Effector memory CD8-positive, alpha-beta T cell (primary cell): ENCODE measurements around the gene JAGN1.

Source experiments
- ATAC-seq: fragments of 150-1000 bp; cut with Tn5 transposase; replicated peaks from 2 replicates; pipeline ENCODE4 v1.10.0; 2021; ENCODE audit warnings: mild to moderate bottlenecking, moderate library complexity
- DNase-seq, 3 experiments: peaks; one replicate each; pipeline ENCODE4 v3.0.0; 2021
- H3K27ac Mint-ChIP-seq, 2 donors: one replicate each; pipeline ENCODE4 v1.8.0; 2022; ENCODE audit warnings: mild to moderate bottlenecking in 2 of 2, mixed read lengths in 2 of 2, moderate library complexity in 2 of 2
- H3K27me3 Mint-ChIP-seq, 2 donors: one replicate each; pipeline ENCODE4 v1.8.0; 2022; ENCODE audit warnings: mixed read lengths in 2 of 2
- H3K36me3 Mint-ChIP-seq: one replicate; pipeline ENCODE4 v1.8.0; 2022; ENCODE audit warnings: mild to moderate bottlenecking, moderate library complexity, mixed read lengths; ENCODE audit not compliant: insufficient read depth
- H3K4me1 Mint-ChIP-seq, 2 donors: one replicate each; pipeline ENCODE4 v1.8.0; 2022; ENCODE audit warnings: low read depth in 2 of 2, mixed read lengths in 2 of 2
- H3K4me3 Mint-ChIP-seq, 2 donors: one replicate each; pipeline ENCODE4 v1.8.0; 2022; ENCODE audit warnings: mild to moderate bottlenecking in 2 of 2, mixed read lengths in 2 of 2, moderate library complexity in 2 of 2
- H3K9me3 Mint-ChIP-seq, 2 donors: one replicate each; pipeline ENCODE4 v1.8.0; 2022; ENCODE audit warnings: mixed read lengths in 2 of 2

Gene JAGN1

DNA sequence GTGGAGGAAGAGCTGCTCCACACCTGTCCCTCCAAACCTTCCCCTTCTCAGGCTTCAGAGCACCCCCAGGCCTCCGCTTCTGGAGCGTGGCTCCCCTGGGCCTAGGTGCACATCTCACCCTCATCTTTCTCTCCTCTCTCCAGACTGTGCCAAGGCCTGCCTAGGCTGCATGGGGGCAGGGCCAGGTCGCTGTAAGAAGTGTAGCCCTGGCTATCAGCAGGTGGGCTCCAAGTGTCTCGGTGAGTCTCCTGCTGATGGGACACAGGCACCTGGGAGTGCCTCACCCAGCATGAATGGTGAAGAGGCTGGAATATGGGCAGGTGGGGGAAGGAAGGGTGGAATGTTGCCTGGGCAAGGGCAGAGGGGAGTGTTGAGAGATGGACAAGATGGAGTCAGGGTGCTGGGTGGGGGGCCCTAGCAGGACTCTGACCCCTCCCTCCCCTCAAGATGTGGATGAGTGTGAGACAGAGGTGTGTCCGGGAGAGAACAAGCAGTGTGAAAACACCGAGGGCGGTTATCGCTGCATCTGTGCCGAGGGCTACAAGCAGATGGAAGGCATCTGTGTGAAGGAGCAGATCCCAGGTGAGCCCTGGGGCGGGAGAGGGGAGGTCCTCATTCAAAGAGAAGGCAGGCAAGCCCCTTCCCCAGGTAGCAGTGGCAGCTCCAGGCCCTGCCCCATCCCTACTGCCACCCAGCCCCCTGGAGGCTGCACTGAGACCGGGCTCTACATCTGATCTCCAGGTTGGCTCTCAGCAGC, 52.7 kb downstream of the JAGN1 start:
- no peaks in the 10 kb centered on the region for H3K9me3 Mint-ChIP-seq
- peaks cover 6% of the 10 kb centered on the region for H3K36me3 Mint-ChIP-seq
- H3K27me3 Mint-ChIP-seq, result no peaks in the 10 kb centered on the region
- ATAC-seq, result no peak
- no peak overlapping the region for H3K27ac Mint-ChIP-seq
- H3K4me1 Mint-ChIP-seq, result peaks cover 0 to 3% of the 10 kb centered on the region in 2 donors
- no peak overlapping the region for H3K4me3 Mint-ChIP-seq
- DNase-seq, result no peak
